Neural progenitor cell (in vitro differentiated cells): ENCODE results near the gene AEBP2.

Experiments
- EZH2 ChIP-seq: fragments of 200-600 bp; sonication (generic); IDR thresholded peaks from 2 replicates; pipeline ENCODE4 v1.6.1; 2017; ENCODE audit warnings: antibody characterized with exemption, mild to moderate bottlenecking, moderate library complexity
- TF ChIP-seq, protein P1 (sequence below): fragments of 200-600 bp; sonication (generic); IDR thresholded peaks from 2 replicates; pipeline ENCODE4 v1.5.1; 2017; ENCODE audit warnings: antibody characterized with exemption, mild to moderate bottlenecking

- TF ChIP-seq, protein P1, sequence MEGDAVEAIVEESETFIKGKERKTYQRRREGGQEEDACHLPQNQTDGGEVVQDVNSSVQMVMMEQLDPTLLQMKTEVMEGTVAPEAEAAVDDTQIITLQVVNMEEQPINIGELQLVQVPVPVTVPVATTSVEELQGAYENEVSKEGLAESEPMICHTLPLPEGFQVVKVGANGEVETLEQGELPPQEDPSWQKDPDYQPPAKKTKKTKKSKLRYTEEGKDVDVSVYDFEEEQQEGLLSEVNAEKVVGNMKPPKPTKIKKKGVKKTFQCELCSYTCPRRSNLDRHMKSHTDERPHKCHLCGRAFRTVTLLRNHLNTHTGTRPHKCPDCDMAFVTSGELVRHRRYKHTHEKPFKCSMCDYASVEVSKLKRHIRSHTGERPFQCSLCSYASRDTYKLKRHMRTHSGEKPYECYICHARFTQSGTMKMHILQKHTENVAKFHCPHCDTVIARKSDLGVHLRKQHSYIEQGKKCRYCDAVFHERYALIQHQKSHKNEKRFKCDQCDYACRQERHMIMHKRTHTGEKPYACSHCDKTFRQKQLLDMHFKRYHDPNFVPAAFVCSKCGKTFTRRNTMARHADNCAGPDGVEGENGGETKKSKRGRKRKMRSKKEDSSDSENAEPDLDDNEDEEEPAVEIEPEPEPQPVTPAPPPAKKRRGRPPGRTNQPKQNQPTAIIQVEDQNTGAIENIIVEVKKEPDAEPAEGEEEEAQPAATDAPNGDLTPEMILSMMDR, result no peak
- TF ChIP-seq EZH2, result no peak
These were observed 4.8 kb downstream of the AEBP2 start for GRCh38 chr12:19444097-19444496.
